ENCODE results near the gene TM7SF2. TPM values are rescaled to one million over a fixed set of nuclear protein-coding genes. Genes with fewer than 3 reads are reported as not detected.
A peak's percentile ranks its signal among the peaks of the same experiment; 100 is the strongest.

The TM7SF2 gene
- total RNA-seq, 1 experiment from 2014 or later = 74.8 TPM

GRCh38 chr11:65116370-65117205 lies 4.9 kb downstream of the TM7SF2 start:
- peaks cover 14 to 22% of the 10 kb centered on the region in 2 experiments for H3K4me1 Mint-ChIP-seq
- H3K4me1 ChIP-seq (ENCODE audit: insufficient read depth, low read length) = no peaks in the 10 kb centered on the region
- no peak overlapping the region for H3T11ph ChIP-seq (ENCODE audit: low read length)
- H3K23ac ChIP-seq (ENCODE audit: insufficient read length, low read depth, low read length) = no peak overlapping the region
- no peak overlapping the region for H2BK5ac ChIP-seq (ENCODE audit: insufficient read length, low read length)
- no CpG with 5 or more reads among the region's 68 CpGs for WGBS (ENCODE audit: extremely low coverage, insufficient read length, low lambda C conversion rate)
- H2BK20ac ChIP-seq (ENCODE audit: low read depth, low read length, poor library complexity, severe bottlenecking) = no peak overlapping the region
- H2BK120ac ChIP-seq (ENCODE audit: low read depth, low read length, poor library complexity, severe bottlenecking) = no peak overlapping the region
- H3K27ac ChIP-seq (ENCODE audit: insufficient read length, low read depth, low read length) = no peak overlapping the region
- no peaks in the 10 kb centered on the region for H3K9me3 ChIP-seq (ENCODE audit: control insufficient read depth, low read depth, low read length)
- H3K18ac ChIP-seq (ENCODE audit: insufficient read length, low read depth, low read length) = peak overlapping the region; percentile 88
- H3K9me3 Mint-ChIP-seq = no peaks in the 10 kb centered on the region
- H3K4me2 ChIP-seq (ENCODE audit: insufficient read depth, insufficient read length, low read length) = peak overlapping the region; percentile 74
- H3K4me3 Mint-ChIP-seq = peak overlapping the region; percentile 84 to 89
- no peaks in the 10 kb centered on the region for H3K27me3 ChIP-seq (ENCODE audit: insufficient read depth, low read length)
- H3K56ac ChIP-seq (ENCODE audit: insufficient read length, low read depth, low read length) = no peak overlapping the region
- H3K4ac ChIP-seq (ENCODE audit: low read depth, low read length) = no peak overlapping the region; the same call in 1 of the 2 replicates
- peak overlapping the region; percentile 92 to 98 (median 96); a peak in 5 of 7 replicates for H3K27ac Mint-ChIP-seq
- peaks cover 20% of the 10 kb centered on the region for H3K23me2 ChIP-seq (ENCODE audit: insufficient read length, low read depth, low read length, poor library complexity, severe bottlenecking)
- no peak for TF ChIP-seq CTCF (conservative IDR thresholded peaks at IDR 0.05)
- H2AFZ ChIP-seq (ENCODE audit: low read length) = no peak overlapping the region
- H4K5ac ChIP-seq (ENCODE audit: insufficient read length, low read depth, low read length) = no peak overlapping the region
- peak overlapping the region; percentile 91 for H3K14ac ChIP-seq (ENCODE audit: insufficient read depth, low read length)
- peaks cover 6% of the 10 kb centered on the region; the same call in 1 of the 2 replicates for H3K79me2 ChIP-seq (ENCODE audit: insufficient read depth, low read length)
- no peaks in the 10 kb centered on the region for H4K20me1 ChIP-seq (ENCODE audit: control insufficient read depth, insufficient read depth, insufficient read length)
- no peak overlapping the region for H2AK5ac ChIP-seq (ENCODE audit: insufficient read length, low read length)
- H2BK15ac ChIP-seq (ENCODE audit: low read depth, low read length) = no peak overlapping the region
- peaks cover 1% of the 10 kb centered on the region; the same call in 1 of the 2 replicates for H3K27me3 Mint-ChIP-seq (ENCODE audit: low read depth)
- no peak overlapping the region for H4K91ac ChIP-seq (ENCODE audit: insufficient read length, low read depth, low read length)
- DNase-seq = peak; percentile 56
- H3K36me3 Mint-ChIP-seq (ENCODE audit: insufficient read depth in 1 of 3, low read depth in 3 of 3) = peaks cover 25 to 61% (median 59%) of the 10 kb centered on the region in 3 experiments
- H3K79me1 ChIP-seq (ENCODE audit: insufficient read depth, low read depth, low read length, poor library complexity, severe bottlenecking) = no peaks in the 10 kb centered on the region
- H3K9ac ChIP-seq (ENCODE audit: extremely low read depth, insufficient read length, low read length) = peak overlapping the region; percentile 82
- no peak overlapping the region for H2BK12ac ChIP-seq (ENCODE audit: insufficient read length, low read depth, low read length)
- H4K8ac ChIP-seq (replicated peaks; ENCODE audit: insufficient read length, low read depth, low read length) = no peak overlapping the region
